ENCODE data around the gene ADAMTSL3.
"Not testable (repeated sequence)": the region's sequence is repeated elsewhere in the genome, so short reads cannot be mapped to it uniquely, and the experiment has no call there.

DNA sequence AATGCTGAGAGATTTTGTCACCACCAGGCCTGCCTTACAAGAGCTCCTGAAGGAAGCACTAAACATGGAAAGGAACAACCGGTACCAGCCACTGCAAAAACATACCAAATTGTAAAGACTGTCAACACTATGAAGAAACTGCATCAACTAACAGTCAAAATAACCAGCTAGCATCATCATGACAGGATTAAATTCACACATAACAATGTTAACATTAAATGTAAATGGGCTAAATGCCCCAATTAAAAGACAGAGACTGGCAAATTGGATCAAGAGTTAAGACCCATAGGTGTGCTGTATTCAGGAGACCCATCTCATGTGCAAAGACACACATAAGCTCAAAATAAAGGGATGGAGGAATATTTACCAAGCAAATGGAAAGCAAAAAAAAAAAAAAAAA is 311.0 kb downstream of the ADAMTSL3 start:
- TF ChIP-seq, protein P1, sequence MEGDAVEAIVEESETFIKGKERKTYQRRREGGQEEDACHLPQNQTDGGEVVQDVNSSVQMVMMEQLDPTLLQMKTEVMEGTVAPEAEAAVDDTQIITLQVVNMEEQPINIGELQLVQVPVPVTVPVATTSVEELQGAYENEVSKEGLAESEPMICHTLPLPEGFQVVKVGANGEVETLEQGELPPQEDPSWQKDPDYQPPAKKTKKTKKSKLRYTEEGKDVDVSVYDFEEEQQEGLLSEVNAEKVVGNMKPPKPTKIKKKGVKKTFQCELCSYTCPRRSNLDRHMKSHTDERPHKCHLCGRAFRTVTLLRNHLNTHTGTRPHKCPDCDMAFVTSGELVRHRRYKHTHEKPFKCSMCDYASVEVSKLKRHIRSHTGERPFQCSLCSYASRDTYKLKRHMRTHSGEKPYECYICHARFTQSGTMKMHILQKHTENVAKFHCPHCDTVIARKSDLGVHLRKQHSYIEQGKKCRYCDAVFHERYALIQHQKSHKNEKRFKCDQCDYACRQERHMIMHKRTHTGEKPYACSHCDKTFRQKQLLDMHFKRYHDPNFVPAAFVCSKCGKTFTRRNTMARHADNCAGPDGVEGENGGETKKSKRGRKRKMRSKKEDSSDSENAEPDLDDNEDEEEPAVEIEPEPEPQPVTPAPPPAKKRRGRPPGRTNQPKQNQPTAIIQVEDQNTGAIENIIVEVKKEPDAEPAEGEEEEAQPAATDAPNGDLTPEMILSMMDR (IDR thresholded peaks at IDR 0.05), result not testable (repeated sequence)
- not testable (repeated sequence) for TF ChIP-seq POLR2A (IDR thresholded peaks at IDR 0.05)

Measured in lower leg skin (tissue), 3 donors.